GM12878 (cell line): Measurements from ENCODE around the gene PNPLA8. TPM values are rescaled to one million over a fixed set of nuclear protein-coding genes. Genes with fewer than 3 reads are reported as not detected.

Experiments used
- BACH1 ChIP-seq: fragments of 450-650 bp; IDR thresholded peaks from 2 replicates; pipeline ENCODE4 v1.6.1; 2017; ENCODE audit warnings: mild to moderate bottlenecking, borderline replicate concordance
- CBFB ChIP-seq: IDR thresholded peaks from 2 replicates; pipeline ENCODE4 v1.6.1; 2016; ENCODE audit warnings: antibody characterized with exemption, low read depth
- CBX3 ChIP-seq: fragments of 200-600 bp; sonication (generic); IDR thresholded peaks from 2 replicates; pipeline ENCODE4 v1.6.1; 2016; ENCODE audit warnings: low read depth, borderline replicate concordance
- CREM ChIP-seq: IDR thresholded peaks from 2 replicates; pipeline ENCODE4 v1.6.1; 2014; ENCODE audit warnings: antibody characterized with exemption, low read depth
- E2F8 ChIP-seq: fragments of 450-650 bp; IDR thresholded peaks from 2 replicates; pipeline ENCODE4 v1.6.1; 2018; ENCODE audit warnings: mild to moderate bottlenecking, low read depth, moderate library complexity; ENCODE audit not compliant: partially characterized antibody
- EGR1 ChIP-seq, 2 experiments: IDR thresholded peaks; 1 replicate in 1 of 2; 2 replicates in 1 of 2; pipeline ENCODE4 v1.6.1; 2011 to 2012; ENCODE audit warnings: low read depth in 2 of 2, low read length in 2 of 2, borderline replicate concordance in 1 of 2, mild to moderate bottlenecking in 1 of 2, moderate library complexity in 1 of 2
- ETV6 ChIP-seq, 2 experiments: fragments of 450-650 bp in 1 of 2; IDR thresholded peaks in 1 of 2; conservative IDR thresholded peaks in 1 of 2; 2 replicates each; pipeline ENCODE4 v1.6.1; 2014; ENCODE audit warnings: antibody characterized with exemption in 1 of 2, borderline replicate concordance in 1 of 2, low read depth in 1 of 2, mild to moderate bottlenecking in 1 of 2, moderate library complexity in 1 of 2
- GABPA ChIP-seq: IDR thresholded peaks from 2 replicates; pipeline ENCODE4 v1.6.1; 2014; ENCODE audit warnings: antibody characterized with exemption, low read depth, mild to moderate bottlenecking, inconsistent platforms
- GATAD2B ChIP-seq: fragments of 450-650 bp; conservative IDR thresholded peaks from 2 replicates; pipeline ENCODE4 v1.6.1; 2017; ENCODE audit warnings: low read depth, mild to moderate bottlenecking, moderate library complexity
- HCFC1 ChIP-seq: fragments of 150-350 bp; IDR thresholded peaks from 2 replicates; pipeline ENCODE4 v1.6.1; 2014; ENCODE audit warnings: low read length
- IKZF2 ChIP-seq, 2 experiments: fragments of 450-650 bp; IDR thresholded peaks; 2 replicates each; pipeline ENCODE4 v1.6.1; 2017; ENCODE audit warnings: mild to moderate bottlenecking in 2 of 2, moderate library complexity in 2 of 2
- JUNB ChIP-seq: IDR thresholded peaks from 2 replicates; pipeline ENCODE4 v1.6.1; 2016; ENCODE audit warnings: antibody characterized with exemption, mild to moderate bottlenecking
- KDM1A ChIP-seq: fragments of 200-600 bp; sonication (generic); IDR thresholded peaks from 2 replicates; pipeline ENCODE4 v1.6.1; 2016; ENCODE audit warnings: borderline replicate concordance
- KLF5 ChIP-seq: fragments of 450-650 bp; IDR thresholded peaks from 2 replicates; pipeline ENCODE4 v1.6.1; 2014; ENCODE audit warnings: mild to moderate bottlenecking; ENCODE audit not compliant: partially characterized antibody
- MXI1 ChIP-seq: fragments of 150-350 bp; IDR thresholded peaks from 2 replicates; pipeline ENCODE4 v1.6.1; 2011; ENCODE audit warnings: low read depth, mild to moderate bottlenecking, inconsistent platforms, low read length, improper control_type of control experiment
- NFYB ChIP-seq: IDR thresholded peaks from 2 replicates; pipeline ENCODE4 v1.6.1; 2011; ENCODE audit warnings: low read depth, mild to moderate bottlenecking, low read length, improper control_type of control experiment, moderate library complexity; ENCODE audit not compliant: insufficient read depth
- RB1 ChIP-seq: fragments of 450-650 bp; formaldehyde crosslinking; IDR thresholded peaks from 2 replicates; pipeline ENCODE4 v1.6.1; 2017; ENCODE audit warnings: mild to moderate bottlenecking, borderline replicate concordance
- SMAD1 ChIP-seq: fragments of 450-650 bp; IDR thresholded peaks from 2 replicates; pipeline ENCODE4 v1.6.1; 2018; ENCODE audit warnings: mild to moderate bottlenecking, low read depth; ENCODE audit not compliant: partially characterized antibody
- SMARCA5 ChIP-seq: fragments of 450-650 bp; IDR thresholded peaks from 2 replicates; pipeline ENCODE4 v1.6.1; 2017; ENCODE audit warnings: mild to moderate bottlenecking
- STAT3 ChIP-seq: IDR thresholded peaks from 2 replicates; pipeline ENCODE4 v1.6.1; 2011; ENCODE audit warnings: low read depth, low read length, improper control_type of control experiment
- SUZ12 ChIP-seq: fragments of 200-600 bp; sonication (generic); IDR thresholded peaks from one replicate; pipeline ENCODE4 v1.6.1; 2018; ENCODE audit warnings: antibody characterized with exemption, mild to moderate bottlenecking; ENCODE audit not compliant: unreplicated experiment
- TARDBP ChIP-seq: IDR thresholded peaks from 2 replicates; pipeline ENCODE4 v1.6.1; 2016; ENCODE audit warnings: borderline replicate concordance
- TCF3 ChIP-seq: IDR thresholded peaks from 2 replicates; pipeline ENCODE4 v1.6.1; 2012; ENCODE audit warnings: low read depth, mild to moderate bottlenecking, low read length, borderline replicate concordance; ENCODE audit not compliant: insufficient read depth
- TCF7 ChIP-seq: IDR thresholded peaks from 2 replicates; pipeline ENCODE4 v1.6.1; 2014; ENCODE audit warnings: antibody characterized with exemption, borderline replicate concordance
- ZBTB4 ChIP-seq: fragments of 450-650 bp; formaldehyde crosslinking; IDR thresholded peaks from 2 replicates; pipeline ENCODE4 v1.4.0; 2022; ENCODE audit warnings: mild to moderate bottlenecking, moderate library complexity
- ZNF274 ChIP-seq: IDR thresholded peaks from one replicate; pipeline ENCODE4 v1.8.0; 2011; ENCODE audit not compliant: insufficient read length, insufficient read depth
- polyA plus RNA-seq, 11 experiments: library from polyadenylated mRNA; depleted of rRNA in 4 of 11; unstranded in 6 of 11; stranded (reverse) in 5 of 11; fragments of >200 nt; fragmentation: Nextera tagmentation in 4 of 11; fragmentation: Illumina TruSeq in 1 of 11; extraction: Ambion mirVana in 4 of 11; extraction: Trizol in 1 of 11; gene quantifications; 1 replicate in 1 of 11; 2 replicates in 10 of 11; pipeline versions ENCODE4 v1.2.1 to v1.2.3, GENCODE V29; 2011 to 2016; ENCODE audit warnings: inconsistent platforms in 2 of 11, missing spikeins in 2 of 11, low read depth in 1 of 11
- total RNA-seq, 4 experiments: library from RNA; depleted of rRNA in 3 of 4; stranded (reverse); fragments of >200 nt in 3 of 4; fragmentation: Illumina TruSeq in 1 of 4; extraction: Trizol in 1 of 4; gene quantifications; 2 replicates each; pipeline versions ENCODE4 v1.2.1 to v1.2.3, GENCODE V29; 2013 to 2021

Gene PNPLA8
- total and polyA plus RNA-seq, 10 of the 15 experiments (the other 5 are each of a cell fraction or from before 2014, with no cell fraction given) = 8.0 to 16.3 (median 12.2) TPM

GRCh38 chr7:108569381-108570145, 43.6 kb upstream of the PNPLA8 start, which contains the start of the genes DNAJB9 and THAP5 (continued):
- TF ChIP-seq MXI1 (peak; percentile 98), HCFC1 (peak; percentile 37; the same call in 1 of the 2 replicates), GABPA (peak; percentile 91), JUNB (no peak), SMARCA5 (peak; percentile 84), NFYB (peak; percentile 72; the same call in 1 of the 2 replicates), CREM (peak; percentile 88), GATAD2B (0 out of 2 replicates have a peak, but pooled peaks have one; percentile 53), IKZF2 (IDR thresholded peaks at IDR 0.05) (no peak), ETV6 (conservative IDR thresholded peaks at IDR 0.05 in 1 of 2, IDR thresholded peaks at IDR 0.05 in 1 of 2; ENCODE audit: borderline replicate concordance in 1 of 2, low read depth in 1 of 2) (peak in 1 of 2 experiments; percentile 53; a peak in 1 of 4 replicates), BACH1 (peak; percentile 83), CBX3 (no peak), KLF5 (peak; percentile 84), SMAD1 (peak; percentile 26), TCF3 (peak; percentile 53; the same call in 1 of the 2 replicates), KDM1A (no peak), RB1 (peak; percentile 37; the same call in 1 of the 2 replicates), TARDBP (no peak), E2F8 (peak; percentile 87), SUZ12 (no peak), STAT3 (no peak), CBFB (peak; percentile 70; the same call in 1 of the 2 replicates), ZNF274 (no peak), EGR1 (IDR thresholded peaks at IDR 0.05; ENCODE audit: borderline replicate concordance in 1 of 2, low read depth in 2 of 2, low read length in 2 of 2) (peak in 1 of 2 experiments; percentile 25; a peak in 1 of 3 replicates), TCF7 (no peak), ZBTB4 (CRISPR knock-in tag) (no peak)
